Measurements from ENCODE around the gene CAPS2.
"Not testable (repeated sequence)": the region's sequence is repeated elsewhere in the genome, so short reads cannot be mapped to it uniquely, and the experiment has no call there.

Gene CAPS2

GRCh38 chr12:75354011-75354410 lies 23.9 kb upstream of the CAPS2 start:
- no peak for DNase-seq (ENCODE audit: low read depth)
- TF ChIP-seq CTCF (conservative IDR thresholded peaks at IDR 0.05; ENCODE audit: low read depth, low read length): no peak
- no peak overlapping the region for H3K4me3 ChIP-seq (ENCODE audit: low read length)

- no peak for TF ChIP-seq CTCF (conservative IDR thresholded peaks at IDR 0.05; ENCODE audit: low read depth, low read length)
- H3K4me3 ChIP-seq (ENCODE audit: low read length): no peak overlapping the region
- no peak for DNase-seq (ENCODE audit: low read depth)
These were observed 20.3 kb upstream of the CAPS2 start for GRCh38 chr12:75350413-75350812.

GRCh38 chr12:75349946-75350345 lies 19.8 kb upstream of the CAPS2 start:
- no peak for TF ChIP-seq CTCF (conservative IDR thresholded peaks at IDR 0.05; ENCODE audit: low read depth, low read length)
- no peak for DNase-seq (ENCODE audit: low read depth)
- no peak overlapping the region for H3K4me3 ChIP-seq (ENCODE audit: low read length)

- DNase-seq (ENCODE audit: low read depth); H3K4me3 ChIP-seq (ENCODE audit: low read length): not testable (repeated sequence)
These were observed 16.1 kb upstream of the CAPS2 start for GRCh38 chr12:75346215-75346614.

GRCh38 chr12:75345531-75345930 lies 15.4 kb upstream of the CAPS2 start:
- TF ChIP-seq CTCF (conservative IDR thresholded peaks at IDR 0.05; ENCODE audit: low read depth, low read length): no peak
- no peak for DNase-seq (ENCODE audit: low read depth)
- H3K4me3 ChIP-seq (ENCODE audit: low read length): no peak overlapping the region

- no peak for TF ChIP-seq CTCF (conservative IDR thresholded peaks at IDR 0.05; ENCODE audit: low read depth, low read length)
- no peak overlapping the region for H3K4me3 ChIP-seq (ENCODE audit: low read length)
- no peak for DNase-seq (ENCODE audit: low read depth)
These were observed 11.7 kb upstream of the CAPS2 start for GRCh38 chr12:75341873-75342272.

- no peak for DNase-seq (ENCODE audit: low read depth)
- TF ChIP-seq CTCF (conservative IDR thresholded peaks at IDR 0.05; ENCODE audit: low read depth, low read length): no peak
These were observed 7.8 kb upstream of the CAPS2 start for GRCh38 chr12:75337905-75338304.

More at GRCh38 chr12:75337905-75338304, 7.8 kb upstream of the CAPS2 start:
- H3K4me3 ChIP-seq (ENCODE audit: low read length): no peak overlapping the region
